Panc1 (cell line): ENCODE measurements around the gene TMIGD1. TPM values are rescaled to one million over a fixed set of nuclear protein-coding genes. Genes with fewer than 3 reads are reported as not detected.
A peak's percentile ranks its signal among the peaks of the same experiment; 100 is the strongest.

ENCODE experiments used
- ATAC-seq: fragments of 200-7000 bp; cut with Tn5 transposase; 2 replicates; pipeline ENCODE4 v1.9.1; 2020; ENCODE audit warnings: mild to moderate bottlenecking, moderate library complexity
- BruUV-seq: library from RNA; stranded (reverse); fragments of 400-500 nt; replicated peaks from 2 replicates; lab custom pipeline; 2021; lab: Mats Ljungman, UMichigan
- CTCF ChIA-PET: fragments of 300-600 bp; sonication (Branson Sonifier 250); formaldehyde crosslinking; loops from one replicate; lab custom pipeline; 2022; ENCODE audit warnings: antibody characterized with exemption; lab: Charles Lee
- POLR2A ChIA-PET: fragments of 300-600 bp; sonication (Branson Sonifier 250); formaldehyde crosslinking; loops from one replicate; lab custom pipeline; 2022; ENCODE audit warnings: antibody characterized with exemption; lab: Charles Lee
- DNase-seq: peaks from one replicate; pipeline ENCODE4 v3.0.0-alpha.2; 2010; ENCODE audit warnings: low read depth, low spot score
- H3K27ac ChIP-seq: 2 replicates; pipeline ENCODE4 v1.5.1; 2011; ENCODE audit warnings: mild to moderate bottlenecking, low read length, inconsistent platforms
- H3K27me3 ChIP-seq: fragments of 200-500 bp; sonication (Bioruptor generic); 2 replicates; pipeline ENCODE4 v1.6.0; 2014; ENCODE audit warnings: low read length, inconsistent platforms; ENCODE audit not compliant: control insufficient read depth, insufficient read depth
- H3K36me3 ChIP-seq: fragments of 200-500 bp; sonication (Bioruptor generic); 2 replicates; pipeline ENCODE4 v1.5.1; 2014; ENCODE audit warnings: inconsistent platforms, mild to moderate bottlenecking, low read length, moderate library complexity; ENCODE audit not compliant: control insufficient read depth, insufficient read depth
- H3K4me1 ChIP-seq: 2 replicates; pipeline ENCODE4 v1.5.1; 2011; ENCODE audit warnings: inconsistent platforms, mild to moderate bottlenecking, low read length, moderate library complexity; ENCODE audit not compliant: control insufficient read depth, insufficient read depth
- H3K4me3 ChIP-seq, 2 experiments: 2 replicates each; pipeline ENCODE4 v1.5.1; 2011 to 2012; ENCODE audit warnings: low read depth in 2 of 2, low read length in 2 of 2, mild to moderate bottlenecking in 2 of 2, inconsistent platforms in 1 of 2, moderate library complexity in 1 of 2
- H3K9me3 ChIP-seq: fragments of 200-500 bp; sonication (Bioruptor generic); 2 replicates; pipeline ENCODE4 v1.5.1; 2014; ENCODE audit warnings: low read depth, mild to moderate bottlenecking, inconsistent platforms, low read length, moderate library complexity; ENCODE audit not compliant: control insufficient read depth, insufficient read depth
- POLR2AphosphoS5 ChIP-seq: IDR thresholded peaks from 2 replicates; pipeline ENCODE4 v1.6.1; 2012; ENCODE audit warnings: mild to moderate bottlenecking, low read depth, low read length, moderate library complexity
- SIN3A ChIP-seq: IDR thresholded peaks from 2 replicates; pipeline ENCODE4 v1.6.1; 2012; ENCODE audit warnings: low read depth, mild to moderate bottlenecking, low read length, moderate library complexity, borderline replicate concordance; ENCODE audit not compliant: insufficient read depth
- TCF7L2 ChIP-seq: IDR thresholded peaks from 2 replicates; pipeline ENCODE4 v1.6.1; 2011; ENCODE audit warnings: mild to moderate bottlenecking, low read depth, low read length, inconsistent platforms
- in situ Hi-C: cut with HindIII; loops from 2 replicates; pipeline ENCODE4 v1.10.0; 2016; ENCODE audit warnings: low sequenced_read_pairs, low pct_unique_long_range_greater_than_20kb
- intact Hi-C: fragments of 100-400 bp; cut with micrococcal nuclease; formaldehyde crosslinking; loops from one replicate; pipeline ENCODE4 v1.10.0; 2022; ENCODE audit not compliant: unreplicated experiment
- total RNA-seq: library from RNA; stranded (reverse); gene quantifications from one replicate; pipeline ENCODE4 v1.2.1, GENCODE V29; 2021; ENCODE audit not compliant: unreplicated experiment
- TF ChIP-seq, protein P1 (sequence below): fragments of 450-650 bp; IDR thresholded peaks from 2 replicates; pipeline ENCODE4 v1.5.1; 2017; ENCODE audit warnings: mild to moderate bottlenecking
- TF ChIP-seq, protein P2 (sequence below), 2 experiments: IDR thresholded peaks; 2 replicates each; pipeline ENCODE4 v1.6.1; 2011 to 2012; ENCODE audit warnings: low read depth in 2 of 2, control low read depth in 1 of 2, low read length in 1 of 2, mild to moderate bottlenecking in 1 of 2, moderate library complexity in 1 of 2; ENCODE audit not compliant: insufficient read depth in 1 of 2

The TMIGD1 gene
- total RNA-seq, 1 experiment from 2014 or later: not detected

DNA sequence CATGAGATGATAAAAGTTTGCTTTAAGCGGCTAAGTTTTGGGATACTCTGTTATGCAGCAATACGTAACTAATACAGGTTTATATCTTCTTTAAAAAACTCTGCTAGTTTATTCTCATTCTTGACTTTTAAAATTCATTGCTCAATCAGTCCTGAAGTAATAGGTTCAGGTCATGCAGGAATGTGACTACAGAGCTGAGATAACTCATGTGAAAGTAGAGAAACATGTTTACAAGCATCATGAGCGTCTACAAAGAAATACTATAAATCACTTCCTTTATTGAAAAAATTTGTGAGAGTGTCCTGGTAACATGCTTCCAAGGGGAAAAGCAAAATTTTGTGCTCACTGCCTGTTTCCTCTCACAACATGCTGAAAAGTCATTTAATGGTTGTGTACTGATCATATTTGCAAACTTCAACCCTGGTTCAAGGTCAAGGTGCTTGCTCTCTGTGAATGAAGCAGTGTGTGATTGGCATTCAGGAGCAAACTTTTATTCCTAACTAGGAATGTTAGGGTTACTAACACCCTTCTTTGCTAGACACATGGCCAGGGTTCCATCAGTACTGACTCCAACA is 12.5 kb upstream of the TMIGD1 start:
- POLR2A ChIA-PET: no interaction called here
- ATAC-seq (no peak), DNase-seq (no peak)
- no peak overlapping the region for H3K27ac ChIP-seq
- no TSS peak for BruUV-seq
- peaks cover 16% of the 10 kb centered on the region for H3K4me1 ChIP-seq
- CTCF ChIA-PET: no interaction called here
- H3K27me3 ChIP-seq: no peaks in the 10 kb centered on the region
- in situ Hi-C loops (no loop called here), intact Hi-C loops (no loop called here)
- TF ChIP-seq, protein P1, sequence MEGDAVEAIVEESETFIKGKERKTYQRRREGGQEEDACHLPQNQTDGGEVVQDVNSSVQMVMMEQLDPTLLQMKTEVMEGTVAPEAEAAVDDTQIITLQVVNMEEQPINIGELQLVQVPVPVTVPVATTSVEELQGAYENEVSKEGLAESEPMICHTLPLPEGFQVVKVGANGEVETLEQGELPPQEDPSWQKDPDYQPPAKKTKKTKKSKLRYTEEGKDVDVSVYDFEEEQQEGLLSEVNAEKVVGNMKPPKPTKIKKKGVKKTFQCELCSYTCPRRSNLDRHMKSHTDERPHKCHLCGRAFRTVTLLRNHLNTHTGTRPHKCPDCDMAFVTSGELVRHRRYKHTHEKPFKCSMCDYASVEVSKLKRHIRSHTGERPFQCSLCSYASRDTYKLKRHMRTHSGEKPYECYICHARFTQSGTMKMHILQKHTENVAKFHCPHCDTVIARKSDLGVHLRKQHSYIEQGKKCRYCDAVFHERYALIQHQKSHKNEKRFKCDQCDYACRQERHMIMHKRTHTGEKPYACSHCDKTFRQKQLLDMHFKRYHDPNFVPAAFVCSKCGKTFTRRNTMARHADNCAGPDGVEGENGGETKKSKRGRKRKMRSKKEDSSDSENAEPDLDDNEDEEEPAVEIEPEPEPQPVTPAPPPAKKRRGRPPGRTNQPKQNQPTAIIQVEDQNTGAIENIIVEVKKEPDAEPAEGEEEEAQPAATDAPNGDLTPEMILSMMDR: no peak
- TF ChIP-seq POLR2AphosphoS5 (no peak), TCF7L2 (no peak), SIN3A (no peak)
- TF ChIP-seq, protein P2, sequence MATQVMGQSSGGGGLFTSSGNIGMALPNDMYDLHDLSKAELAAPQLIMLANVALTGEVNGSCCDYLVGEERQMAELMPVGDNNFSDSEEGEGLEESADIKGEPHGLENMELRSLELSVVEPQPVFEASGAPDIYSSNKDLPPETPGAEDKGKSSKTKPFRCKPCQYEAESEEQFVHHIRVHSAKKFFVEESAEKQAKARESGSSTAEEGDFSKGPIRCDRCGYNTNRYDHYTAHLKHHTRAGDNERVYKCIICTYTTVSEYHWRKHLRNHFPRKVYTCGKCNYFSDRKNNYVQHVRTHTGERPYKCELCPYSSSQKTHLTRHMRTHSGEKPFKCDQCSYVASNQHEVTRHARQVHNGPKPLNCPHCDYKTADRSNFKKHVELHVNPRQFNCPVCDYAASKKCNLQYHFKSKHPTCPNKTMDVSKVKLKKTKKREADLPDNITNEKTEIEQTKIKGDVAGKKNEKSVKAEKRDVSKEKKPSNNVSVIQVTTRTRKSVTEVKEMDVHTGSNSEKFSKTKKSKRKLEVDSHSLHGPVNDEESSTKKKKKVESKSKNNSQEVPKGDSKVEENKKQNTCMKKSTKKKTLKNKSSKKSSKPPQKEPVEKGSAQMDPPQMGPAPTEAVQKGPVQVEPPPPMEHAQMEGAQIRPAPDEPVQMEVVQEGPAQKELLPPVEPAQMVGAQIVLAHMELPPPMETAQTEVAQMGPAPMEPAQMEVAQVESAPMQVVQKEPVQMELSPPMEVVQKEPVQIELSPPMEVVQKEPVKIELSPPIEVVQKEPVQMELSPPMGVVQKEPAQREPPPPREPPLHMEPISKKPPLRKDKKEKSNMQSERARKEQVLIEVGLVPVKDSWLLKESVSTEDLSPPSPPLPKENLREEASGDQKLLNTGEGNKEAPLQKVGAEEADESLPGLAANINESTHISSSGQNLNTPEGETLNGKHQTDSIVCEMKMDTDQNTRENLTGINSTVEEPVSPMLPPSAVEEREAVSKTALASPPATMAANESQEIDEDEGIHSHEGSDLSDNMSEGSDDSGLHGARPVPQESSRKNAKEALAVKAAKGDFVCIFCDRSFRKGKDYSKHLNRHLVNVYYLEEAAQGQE (IDR thresholded peaks at IDR 0.05; ENCODE audit: insufficient read depth in 1 of 2, low read depth in 2 of 2, low read length in 1 of 2): no peak
- no peaks in the 10 kb centered on the region for H3K9me3 ChIP-seq
- no peaks in the 10 kb centered on the region for H3K36me3 ChIP-seq
- H3K4me3 ChIP-seq: no peak overlapping the region

DNA sequence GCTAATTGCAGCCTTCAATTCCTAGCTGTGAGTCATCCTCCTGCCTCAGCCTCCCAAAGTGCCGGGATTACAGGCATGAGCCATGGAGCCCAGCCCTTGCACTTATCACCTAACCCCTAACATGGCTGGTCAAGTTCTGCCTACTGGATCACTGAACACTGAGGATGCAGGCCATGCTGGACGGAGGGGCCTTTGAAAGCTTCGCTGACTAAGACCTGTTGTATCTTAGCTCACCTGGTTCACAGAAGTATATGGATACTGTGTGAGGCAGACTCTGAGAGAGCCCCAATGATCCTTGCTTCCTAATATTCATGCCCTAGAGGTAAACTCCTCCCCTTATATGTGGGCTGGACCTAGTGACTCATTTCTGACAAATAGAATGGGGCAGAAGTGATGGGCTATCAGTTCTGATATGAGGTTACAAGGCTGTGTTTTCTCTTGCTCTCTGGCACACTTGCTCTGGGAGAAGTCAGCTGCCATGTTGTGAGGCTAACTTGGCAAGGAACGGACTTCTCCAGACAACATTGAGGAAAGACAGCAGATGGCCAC is 11.7 kb upstream of the TMIGD1 start:
- in situ Hi-C loops (no loop called here), intact Hi-C loops (no loop called here)
- no peaks in the 10 kb centered on the region for H3K9me3 ChIP-seq
- TF ChIP-seq SIN3A: no peak
- TF ChIP-seq, protein P2 (IDR thresholded peaks at IDR 0.05; ENCODE audit: insufficient read depth in 1 of 2, low read depth in 2 of 2, low read length in 1 of 2): no peak
- TF ChIP-seq POLR2AphosphoS5: no peak
- no peak for TF ChIP-seq TCF7L2
- TF ChIP-seq, protein P1: no peak
- ChIA-PET CTCF (interaction anchor here (1.1 to 1.2 kb wide), 2 partner anchors 110 to 729 kb away, joined by 3 to 5 read pairs; no protein-coding TSS in a partner anchor), POLR2A (no interaction called here)
- H3K4me1 ChIP-seq: peaks cover 16% of the 10 kb centered on the region
- no peaks in the 10 kb centered on the region for H3K27me3 ChIP-seq
- DNase-seq: no peak
- no peaks in the 10 kb centered on the region for H3K36me3 ChIP-seq
- H3K27ac ChIP-seq: peak overlapping the region; percentile 67
- no peak for ATAC-seq
- no peak overlapping the region for H3K4me3 ChIP-seq
- BruUV-seq: no TSS peak
